Cardiac muscle cell (in vitro differentiated cells and primary cell): ENCODE data around the gene TRIP4. TPM values are rescaled to one million over a fixed set of nuclear protein-coding genes. Genes with fewer than 3 reads are reported as not detected.

ENCODE experiments used
- DNase-seq, 2 donors: peaks; one replicate each; pipeline versions ENCODE4 v3.0.0 to v3.0.0-alpha.2; 2010 to 2017; ENCODE audit warnings: low read depth in 1 of 2, low spot score in 1 of 2
- H3K27ac ChIP-seq: fragments of 200-600 bp; sonication (generic); 2 replicates; pipeline ENCODE4 v1.5.1; 2016
- H3K27me3 ChIP-seq: fragments of 200-600 bp; sonication (generic); 2 replicates; pipeline ENCODE4 v1.6.0; 2016; ENCODE audit warnings: control low read depth
- H3K36me3 ChIP-seq: fragments of 200-600 bp; sonication (generic); 2 replicates; pipeline ENCODE4 v1.5.1; 2016; ENCODE audit warnings: control low read depth
- H3K4me1 ChIP-seq: fragments of 200-600 bp; sonication (generic); 2 replicates; pipeline ENCODE4 v1.8.1; 2017; ENCODE audit warnings: low read depth, mild to moderate bottlenecking, mixed run types
- H3K4me3 ChIP-seq: fragments of 200-600 bp; sonication (generic); 2 replicates; pipeline ENCODE4 v1.5.1; 2016; ENCODE audit warnings: mild to moderate bottlenecking
- H3K9me3 ChIP-seq: fragments of 200-600 bp; sonication (generic); 2 replicates; pipeline ENCODE4 v1.5.1; 2017; ENCODE audit warnings: low read depth, mild to moderate bottlenecking, control low read depth
- polyA plus RNA-seq: library from polyadenylated mRNA; unstranded; fragments of >200 nt; fragmentation: Nextera tagmentation; extraction: Ambion mirVana; gene quantifications from 2 replicates; pipeline ENCODE4 v1.2.1, GENCODE V29; 2016
- total RNA-seq: library from RNA; depleted of rRNA; stranded (reverse); fragments of >200 nt; gene quantifications from 2 replicates; pipeline ENCODE4 v1.2.3, GENCODE V29; 2016
- TF ChIP-seq, protein P1 (sequence below): IDR thresholded peaks from 2 replicates; pipeline ENCODE4 v1.5.1; 2012; ENCODE audit warnings: low read depth, mild to moderate bottlenecking, low read length

Gene TRIP4
- total and polyA plus RNA-seq, 2 experiments from 2014 or later = 14.3 to 35.3 TPM

DNA sequence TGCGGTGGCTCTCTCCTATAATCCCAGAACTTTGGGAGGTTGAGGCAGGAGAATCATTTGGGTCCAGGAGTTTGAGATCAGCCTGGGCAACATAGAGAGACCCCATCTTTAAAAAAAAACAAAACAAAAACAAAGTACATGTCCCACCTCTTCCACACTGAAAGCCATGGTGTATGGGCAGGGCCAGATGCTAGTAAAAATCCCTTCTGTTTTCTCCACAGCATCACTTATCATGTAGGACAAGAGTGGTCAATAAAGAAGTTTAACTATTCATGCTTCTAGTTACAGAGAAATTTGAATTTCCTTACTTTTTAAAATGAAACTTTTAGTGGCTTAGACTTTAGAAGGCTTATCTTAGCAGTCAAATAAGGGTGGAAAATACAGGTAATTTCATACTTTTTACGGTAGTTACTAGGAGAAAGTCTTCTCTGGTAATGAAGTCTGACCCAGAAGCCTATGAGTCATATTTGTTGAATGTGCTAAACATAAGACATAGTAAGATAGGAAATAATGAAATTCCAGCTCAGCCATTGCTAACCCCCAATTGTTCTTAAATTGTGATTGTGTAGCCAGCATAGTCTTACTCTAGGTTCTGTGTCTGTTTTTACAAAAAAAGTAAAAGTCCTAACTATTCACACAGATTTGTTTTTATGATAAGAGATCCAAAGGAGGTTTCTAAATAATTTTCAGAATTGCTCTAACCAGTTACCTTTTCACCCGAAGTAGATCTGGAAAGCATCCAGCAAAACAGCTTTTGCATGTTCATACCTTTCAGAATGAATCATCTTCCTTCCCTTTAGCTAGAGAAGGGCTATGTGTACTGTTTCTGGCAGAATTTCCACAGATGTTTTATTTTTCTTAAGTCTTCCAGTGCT lies 56.3 kb downstream of the TRIP4 start:
- peaks cover 5% of the 10 kb centered on the region for H3K36me3 ChIP-seq
- no peak overlapping the region for H3K4me3 ChIP-seq
- DNase-seq = peak in 1 of 2 donors; percentile 88
- no peak overlapping the region for H3K27ac ChIP-seq
- TF ChIP-seq, protein P1, sequence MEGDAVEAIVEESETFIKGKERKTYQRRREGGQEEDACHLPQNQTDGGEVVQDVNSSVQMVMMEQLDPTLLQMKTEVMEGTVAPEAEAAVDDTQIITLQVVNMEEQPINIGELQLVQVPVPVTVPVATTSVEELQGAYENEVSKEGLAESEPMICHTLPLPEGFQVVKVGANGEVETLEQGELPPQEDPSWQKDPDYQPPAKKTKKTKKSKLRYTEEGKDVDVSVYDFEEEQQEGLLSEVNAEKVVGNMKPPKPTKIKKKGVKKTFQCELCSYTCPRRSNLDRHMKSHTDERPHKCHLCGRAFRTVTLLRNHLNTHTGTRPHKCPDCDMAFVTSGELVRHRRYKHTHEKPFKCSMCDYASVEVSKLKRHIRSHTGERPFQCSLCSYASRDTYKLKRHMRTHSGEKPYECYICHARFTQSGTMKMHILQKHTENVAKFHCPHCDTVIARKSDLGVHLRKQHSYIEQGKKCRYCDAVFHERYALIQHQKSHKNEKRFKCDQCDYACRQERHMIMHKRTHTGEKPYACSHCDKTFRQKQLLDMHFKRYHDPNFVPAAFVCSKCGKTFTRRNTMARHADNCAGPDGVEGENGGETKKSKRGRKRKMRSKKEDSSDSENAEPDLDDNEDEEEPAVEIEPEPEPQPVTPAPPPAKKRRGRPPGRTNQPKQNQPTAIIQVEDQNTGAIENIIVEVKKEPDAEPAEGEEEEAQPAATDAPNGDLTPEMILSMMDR = no peak
- no peaks in the 10 kb centered on the region for H3K27me3 ChIP-seq
- H3K4me1 ChIP-seq = no peaks in the 10 kb centered on the region
- H3K9me3 ChIP-seq = no peaks in the 10 kb centered on the region

- no peak for DNase-seq
- TF ChIP-seq, protein P1 = no peak
- no peak overlapping the region for H3K4me3 ChIP-seq
- H3K36me3 ChIP-seq = peaks cover 5% of the 10 kb centered on the region
- H3K4me1 ChIP-seq = no peaks in the 10 kb centered on the region
- no peaks in the 10 kb centered on the region for H3K9me3 ChIP-seq
- no peak overlapping the region for H3K27ac ChIP-seq
- no peaks in the 10 kb centered on the region for H3K27me3 ChIP-seq
Observed at GRCh38 chr15:64444836-64445235, 57.2 kb downstream of the TRIP4 start.

- DNase-seq = no peak
- no peak overlapping the region for H3K27ac ChIP-seq
- H3K27me3 ChIP-seq = no peaks in the 10 kb centered on the region
- H3K36me3 ChIP-seq = peaks cover 5% of the 10 kb centered on the region
- no peaks in the 10 kb centered on the region for H3K4me1 ChIP-seq
- H3K9me3 ChIP-seq = no peaks in the 10 kb centered on the region
- TF ChIP-seq, protein P1 = no peak
- H3K4me3 ChIP-seq = no peak overlapping the region
Observed at GRCh38 chr15:64447536-64448315, 60.1 kb downstream of the TRIP4 start.

DNA sequence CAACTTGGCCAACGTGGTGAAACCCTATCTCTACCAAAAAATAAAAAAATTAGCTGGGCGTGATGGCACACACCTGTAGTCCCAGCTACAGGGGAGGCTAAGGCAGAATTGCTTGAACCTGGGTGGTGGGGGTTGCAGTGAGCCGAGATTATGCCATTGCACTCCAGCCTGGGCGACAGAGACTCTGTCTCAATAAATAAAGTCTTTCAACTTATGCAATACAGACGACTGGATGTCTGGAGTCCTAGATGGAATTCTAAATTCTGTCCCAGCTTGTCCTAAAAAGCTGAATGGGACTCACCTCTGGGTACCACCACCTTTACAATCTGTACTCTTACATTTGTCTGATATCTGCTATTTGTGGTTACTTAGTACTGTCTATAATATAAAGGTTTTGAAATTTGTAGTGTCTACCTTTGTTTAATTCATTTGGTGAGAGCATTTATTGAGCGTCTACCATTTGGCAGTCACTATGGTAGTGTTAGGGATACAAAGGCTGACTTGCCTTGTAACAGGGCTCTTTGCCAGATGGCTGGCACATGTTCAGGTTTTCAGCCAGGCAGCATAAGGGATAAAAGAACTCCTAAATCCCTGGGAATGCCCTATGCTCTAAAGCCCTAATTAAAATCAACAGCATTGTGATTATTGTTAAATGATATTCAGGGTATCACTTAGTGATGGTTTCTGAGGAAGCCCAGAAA lies 65.5 kb downstream of the TRIP4 start:
- Histone ChIP-seq H3K4me3 (no peak overlapping the region), H3K27ac (peak overlapping the region; percentile 18), H3K9me3 (no peaks in the 10 kb centered on the region), H3K36me3 (peaks cover under 1% of the 10 kb centered on the region), H3K4me1 (peaks cover 12% of the 10 kb centered on the region), H3K27me3 (no peaks in the 10 kb centered on the region)
- TF ChIP-seq, protein P1 = no peak
- peak in 1 of 2 donors; percentile 46 for DNase-seq

DNA sequence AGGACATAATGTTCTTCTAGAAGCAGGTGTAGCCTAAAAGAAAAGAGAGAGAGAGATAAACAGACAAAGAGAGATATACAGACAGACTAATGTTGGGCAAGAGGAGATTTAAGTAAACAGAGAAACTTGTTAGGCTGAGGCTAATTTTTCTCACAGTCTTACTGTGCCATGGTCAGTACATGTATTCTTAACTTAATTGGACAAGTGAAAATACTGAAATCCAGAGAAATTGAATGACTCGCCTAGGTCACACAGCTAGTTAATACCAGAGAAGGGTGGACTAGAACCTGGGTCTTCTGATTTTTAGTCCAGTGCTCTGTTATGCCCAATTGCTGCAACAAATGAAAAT lies 66.0 kb downstream of the TRIP4 start:
- no peaks in the 10 kb centered on the region for H3K27me3 ChIP-seq
- no peak for DNase-seq
- H3K36me3 ChIP-seq = no peaks in the 10 kb centered on the region
- TF ChIP-seq, protein P1 = no peak
- H3K4me3 ChIP-seq = no peak overlapping the region
- H3K4me1 ChIP-seq = peaks cover 12% of the 10 kb centered on the region
- H3K9me3 ChIP-seq = no peaks in the 10 kb centered on the region
- H3K27ac ChIP-seq = peak overlapping the region; percentile 18
